ENCODE data around the gene PLEKHA3. TPM values are rescaled to one million over a fixed set of nuclear protein-coding genes. Genes with fewer than 3 reads are reported as not detected.

PLEKHA3 gene
- total and polyA plus RNA-seq, 9 of the 15 experiments (the other 6 are each of a cell fraction or from before 2014, with no cell fraction given): 2.3 to 23.4 (median 10.5) TPM

GRCh38 chr2:178448968-178449661 is 31.1 kb upstream of the PLEKHA3 start:
- ATAC-seq (no peak), DNase-seq (ENCODE audit: extremely low read depth in 1 of 4, low spot score in 3 of 4) (no peak), FAIRE-seq (no peak)
- peak overlapping the region in 1 of 2 experiments; percentile 91; a peak in 2 of 4 replicates for H3K9ac ChIP-seq (ENCODE audit: insufficient read depth in 1 of 2, low read depth in 2 of 2, low read length in 2 of 2)
- H3K9me3 ChIP-seq (replicated peaks; ENCODE audit: control insufficient read depth, insufficient read depth, low read depth, low read length): no peaks in the 10 kb centered on the region
- H2AFZ ChIP-seq (ENCODE audit: low read depth, low read length): no peak overlapping the region
- no peak overlapping the region; the same call in 1 of the 2 replicates for H3K4me2 ChIP-seq (ENCODE audit: insufficient read depth, low read length)
- peak overlapping the region; percentile 90; the same call in 1 of the 2 replicates for H3K4me3 ChIP-seq
- intact Hi-C loops (cut with micrococcal nuclease) (no loop called here), in situ Hi-C loops (cut with MboI) (no loop called here)
- peaks cover 14 to 19% of the 10 kb centered on the region in 2 experiments; a peak in 4 of 5 replicates for H3K4me1 ChIP-seq (replicated peaks in 1 of 2; ENCODE audit: control insufficient read depth in 2 of 2, insufficient read depth in 2 of 2, low read length in 2 of 2)
- WGBS (ENCODE audit: insufficient coverage, low coverage, missing lambda C conversion rate): 84% methylated on average over 4 of the region's 4 CpGs
- no peak overlapping the region for H3K27ac ChIP-seq (ENCODE audit: extremely low read depth, low read depth, low read length)
- H3K79me2 ChIP-seq (ENCODE audit: control insufficient read depth, insufficient read depth, low read length): peaks cover 32% of the 10 kb centered on the region
- TF ChIP-seq NFIX (CRISPR knock-in tag; IDR thresholded peaks at IDR 0.05; ENCODE audit: low read depth): peak; percentile 88
- TF ChIP-seq MYNN (IDR thresholded peaks at IDR 0.05): peak; percentile 97
- no peak for TF ChIP-seq MYNN (CRISPR knock-in tag; IDR thresholded peaks at IDR 0.05)
- no peak for TF ChIP-seq EHMT2 (IDR thresholded peaks at IDR 0.05)
- TF ChIP-seq RFX7 (CRISPR knock-in tag; IDR thresholded peaks at IDR 0.05): no peak
- 0 out of 2 replicates have a peak, but pooled peaks have one; percentile 59 for TF ChIP-seq KAT7 (CRISPR knock-in tag; IDR thresholded peaks at IDR 0.05; ENCODE audit: borderline replicate concordance)
- TF ChIP-seq RFX1 (IDR thresholded peaks at IDR 0.05): peak; percentile 62
- peak; percentile 93 for TF ChIP-seq NFIC (IDR thresholded peaks at IDR 0.05)
- no peak for TF ChIP-seq EWSR1 (IDR thresholded peaks at IDR 0.05; ENCODE audit: borderline replicate concordance, low read depth, partially characterized antibody)
- no peaks in the 10 kb centered on the region for H3K27me3 ChIP-seq (ENCODE audit: control insufficient read depth in 2 of 2, insufficient read depth in 2 of 2, low read length in 2 of 2)
- ChIA-PET POLR2A (interaction anchor here (0.6 to 2.9 kb wide), 4 partner anchors 20 to 66 kb away, joined by 3 to 23 read pairs (median 10); no protein-coding TSS in a partner anchor), CTCF (ENCODE audit: low intra/inter-chr PET ratio) (no interaction called here)
- H4K20me1 ChIP-seq (replicated peaks; ENCODE audit: control insufficient read depth, insufficient read depth, low read length): 0 out of 2 replicates have a peak, but pooled peaks cover 7% of the 10 kb centered on the region
- no peaks in the 10 kb centered on the region for H3K9me1 ChIP-seq (ENCODE audit: control insufficient read depth, insufficient read depth, low read length)
- peaks cover 46% of the 10 kb centered on the region for H3K36me3 ChIP-seq (ENCODE audit: control insufficient read depth, insufficient read depth, low read length)
- no TSS peak for BruUV-seq (replicated peaks)
